M059J (cell line): Measurements from ENCODE around the gene SEL1L3. TPM values are rescaled to one million over a fixed set of nuclear protein-coding genes. Genes with fewer than 3 reads are reported as not detected.
"Not testable (repeated sequence)": the region's sequence is repeated elsewhere in the genome, so short reads cannot be mapped to it uniquely, and the experiment has no call there.

Experiments
- DNase-seq: peaks from one replicate; pipeline ENCODE4 v3.0.0-alpha.2; 2012; ENCODE audit warnings: low read depth
- total RNA-seq: library from RNA; depleted of rRNA; stranded (reverse); fragments of >200 nt; shearing (Covaris generic); gene quantifications from 2 replicates; pipeline ENCODE4 v1.2.3, GENCODE V29; 2014; rRNA removed

SEL1L3 gene
- total RNA-seq = 7.1 and 9.1 TPM in 2 replicates

- DNase-seq = no peak
These were observed at the start of gene SEL1L3 for GRCh38 chr4:25862411-25863346. Gene SEL1L3 (minus strand): TSS chr4:25862988. CDS start chr4:25862836, 152 bp downstream.

DNA sequence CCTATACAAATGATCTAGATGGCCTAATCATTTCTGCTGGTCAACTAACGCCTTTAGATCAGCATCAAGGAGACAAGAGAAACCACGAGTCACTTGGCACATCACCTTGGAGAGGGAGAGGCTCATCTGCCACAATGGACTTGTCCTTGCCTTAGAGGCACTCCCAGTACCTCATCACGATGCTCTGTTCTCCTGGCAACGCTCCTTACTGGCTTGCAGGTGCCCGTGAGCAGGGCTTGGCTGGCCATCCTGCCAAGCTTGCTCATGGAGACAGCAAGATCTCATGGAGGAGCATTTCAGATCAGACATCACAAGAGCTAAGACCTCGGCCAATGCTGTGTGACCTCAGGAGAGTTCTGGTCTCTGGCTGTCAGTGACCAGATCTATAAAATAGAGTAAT lies 48.6 kb upstream of the SEL1L3 start:
- no peak for DNase-seq

- DNase-seq = peak; percentile 94
These were observed 45.7 kb upstream of the SEL1L3 start for GRCh38 chr4:25908491-25908901.

DNA sequence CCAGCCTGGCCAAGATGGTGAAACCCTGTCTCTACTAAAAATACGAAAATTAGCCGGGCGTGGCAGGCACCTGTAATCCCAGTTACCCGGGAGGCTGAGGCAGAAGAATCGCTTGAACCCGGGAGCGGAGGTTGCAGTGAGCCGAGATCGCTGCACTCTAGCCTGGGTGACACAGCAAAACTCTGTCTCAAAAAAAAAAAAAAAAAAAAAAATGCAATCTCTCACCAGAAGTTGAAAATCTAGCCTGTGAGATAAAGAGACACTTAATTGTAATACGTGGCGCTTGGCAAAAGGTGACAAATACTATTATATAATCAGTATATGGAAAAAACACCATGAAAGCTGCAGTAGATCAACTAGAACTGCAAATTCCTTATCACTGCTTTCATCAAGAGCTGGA lies 43.3 kb upstream of the SEL1L3 start:
- not testable (repeated sequence) for DNase-seq

DNA sequence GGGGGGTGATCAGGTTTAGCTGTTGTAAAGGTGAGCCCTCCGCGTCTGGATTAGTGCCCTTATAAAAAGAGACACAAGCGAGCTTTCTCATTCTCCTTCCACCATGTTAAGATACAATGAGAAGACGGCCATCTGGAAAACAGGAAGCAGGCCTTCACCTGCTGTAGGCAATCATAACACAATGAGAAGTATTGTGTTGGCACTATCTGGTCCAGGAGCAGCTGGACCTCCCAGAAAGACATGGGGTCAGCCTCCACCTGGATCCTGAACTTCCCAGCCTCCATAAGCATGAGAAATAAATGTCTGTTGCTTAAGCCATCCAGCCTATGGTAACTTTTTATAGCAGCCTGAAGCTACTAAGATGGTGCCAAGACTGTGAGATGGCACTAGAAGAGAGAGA lies 42.6 kb upstream of the SEL1L3 start:
- DNase-seq = no peak

- DNase-seq = no peak
These were observed 41.9 kb upstream of the SEL1L3 start for GRCh38 chr4:25904748-25905082.

- DNase-seq = peak; percentile 19
These were observed 41.3 kb upstream of the SEL1L3 start for GRCh38 chr4:25903900-25904747.

GRCh38 chr4:25901030-25901430 lies 38.2 kb upstream of the SEL1L3 start:
- DNase-seq = peak; percentile 12

DNA sequence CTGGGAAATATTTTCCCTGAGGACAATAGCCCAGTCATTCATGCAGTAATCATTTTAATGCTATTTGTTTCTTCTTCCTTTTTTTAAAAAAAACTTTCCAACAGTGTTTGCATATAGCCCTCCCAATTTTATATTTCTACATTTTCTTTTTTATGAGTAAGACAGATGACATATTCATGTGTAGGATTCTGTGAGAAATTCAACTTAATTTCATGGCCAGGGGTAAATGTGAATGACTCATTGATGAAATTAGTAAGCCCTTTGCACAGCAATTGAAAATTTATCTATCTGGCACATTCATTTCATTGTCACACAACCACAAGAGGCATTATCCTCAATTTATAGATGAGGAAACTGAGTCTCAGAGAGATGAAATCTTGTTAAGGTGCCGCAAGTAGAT lies 37.5 kb upstream of the SEL1L3 start:
- DNase-seq = peak; percentile 42

DNA sequence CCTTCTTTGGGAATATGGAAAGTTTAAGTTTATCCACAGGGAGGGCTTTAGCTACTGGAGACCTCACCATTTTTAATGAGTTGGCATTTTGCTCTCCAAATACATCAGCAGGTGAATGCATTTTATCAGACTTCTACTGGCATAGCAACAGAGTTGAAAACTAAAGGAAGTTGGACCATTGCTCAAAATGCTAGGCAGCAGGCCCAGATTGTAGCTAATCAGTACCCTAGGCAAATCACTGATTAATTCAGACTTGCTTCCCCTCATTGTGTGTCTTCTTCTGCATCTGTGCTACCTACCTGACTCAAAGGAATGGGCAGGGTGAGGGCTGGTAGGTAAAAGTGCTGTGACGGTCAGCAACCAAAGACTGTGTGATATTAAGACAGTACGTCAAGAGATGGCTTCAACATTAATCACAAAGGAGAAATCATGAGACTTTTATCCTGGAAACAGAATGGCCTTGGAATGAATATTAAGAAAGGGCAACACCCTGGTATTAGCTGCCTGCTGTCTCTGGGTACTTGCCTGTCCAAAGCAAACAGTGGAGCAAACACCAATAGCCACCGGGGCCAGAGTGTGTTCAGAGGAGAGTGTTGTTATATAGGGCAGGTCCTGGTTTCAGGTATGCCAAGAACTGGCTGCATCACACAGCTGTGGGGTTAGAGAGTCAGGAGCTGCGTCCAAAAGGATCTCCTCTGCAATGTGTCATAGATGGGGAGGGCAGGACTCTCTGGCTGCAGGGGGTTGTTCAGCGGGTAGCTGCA lies 34.2 kb upstream of the SEL1L3 start:
- DNase-seq = no peak

DNA sequence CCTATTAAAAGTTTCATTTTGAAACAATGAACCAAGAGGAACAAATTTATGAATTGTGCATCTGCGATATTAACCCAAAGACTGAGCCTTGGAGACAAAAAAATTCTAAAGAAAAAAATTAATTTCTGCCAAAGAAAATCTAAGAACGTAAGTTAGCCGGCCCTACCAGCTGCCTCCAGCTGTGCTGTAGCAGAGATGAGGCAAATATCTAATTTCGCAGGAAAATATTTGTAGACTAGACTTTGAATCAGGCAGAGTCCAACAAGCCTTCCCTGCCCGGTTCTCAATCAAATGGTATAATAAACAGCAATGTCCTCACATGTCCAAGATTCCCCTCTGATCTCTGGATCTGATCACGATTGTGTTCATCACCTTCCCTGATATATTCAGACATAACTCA lies 30.0 kb upstream of the SEL1L3 start:
- no peak for DNase-seq

DNA sequence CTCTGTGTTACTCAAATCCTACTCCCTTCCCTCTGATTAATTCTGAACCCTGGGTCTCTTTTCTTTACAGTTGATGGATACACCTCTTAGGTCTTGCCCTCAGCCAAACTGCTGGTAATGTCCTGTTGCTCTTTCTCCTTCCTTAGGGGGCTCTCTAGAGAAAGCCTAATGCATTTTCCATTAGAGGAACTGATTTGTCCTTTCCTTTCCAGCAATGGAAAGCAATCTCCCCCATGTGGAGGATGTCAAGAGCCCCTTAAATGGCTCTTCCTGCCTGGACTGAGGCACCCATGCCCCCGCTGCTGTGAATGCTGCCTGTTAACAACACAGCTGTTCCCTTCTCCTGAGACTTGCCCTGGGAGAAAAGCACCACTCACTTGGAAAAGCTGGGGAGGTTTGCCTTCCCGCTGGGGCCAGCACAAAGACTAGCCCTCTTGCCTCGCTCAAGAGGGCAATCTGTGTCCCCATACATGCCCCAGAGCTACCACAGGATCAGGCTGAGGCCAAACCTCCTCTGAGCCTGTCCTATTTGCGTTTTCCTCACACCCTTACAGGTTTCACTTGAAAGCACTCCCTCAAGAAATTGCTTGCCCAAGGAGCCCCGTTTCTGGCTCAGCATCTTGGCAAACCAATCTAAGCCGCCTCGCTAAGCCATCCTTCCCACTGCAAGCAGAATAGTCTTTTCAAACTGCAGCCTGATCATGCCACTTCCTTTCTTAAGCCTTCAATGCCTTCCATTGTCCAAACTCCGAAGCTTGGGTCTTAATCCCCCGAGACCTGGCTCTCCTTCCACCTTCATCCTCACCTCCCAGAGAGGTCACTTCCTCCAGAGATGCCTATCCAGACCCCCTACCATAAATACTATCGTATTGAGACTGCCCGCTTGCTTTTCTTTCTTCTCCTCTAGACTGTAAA lies 28.0 kb upstream of the SEL1L3 start:
- DNase-seq = no peak

DNA sequence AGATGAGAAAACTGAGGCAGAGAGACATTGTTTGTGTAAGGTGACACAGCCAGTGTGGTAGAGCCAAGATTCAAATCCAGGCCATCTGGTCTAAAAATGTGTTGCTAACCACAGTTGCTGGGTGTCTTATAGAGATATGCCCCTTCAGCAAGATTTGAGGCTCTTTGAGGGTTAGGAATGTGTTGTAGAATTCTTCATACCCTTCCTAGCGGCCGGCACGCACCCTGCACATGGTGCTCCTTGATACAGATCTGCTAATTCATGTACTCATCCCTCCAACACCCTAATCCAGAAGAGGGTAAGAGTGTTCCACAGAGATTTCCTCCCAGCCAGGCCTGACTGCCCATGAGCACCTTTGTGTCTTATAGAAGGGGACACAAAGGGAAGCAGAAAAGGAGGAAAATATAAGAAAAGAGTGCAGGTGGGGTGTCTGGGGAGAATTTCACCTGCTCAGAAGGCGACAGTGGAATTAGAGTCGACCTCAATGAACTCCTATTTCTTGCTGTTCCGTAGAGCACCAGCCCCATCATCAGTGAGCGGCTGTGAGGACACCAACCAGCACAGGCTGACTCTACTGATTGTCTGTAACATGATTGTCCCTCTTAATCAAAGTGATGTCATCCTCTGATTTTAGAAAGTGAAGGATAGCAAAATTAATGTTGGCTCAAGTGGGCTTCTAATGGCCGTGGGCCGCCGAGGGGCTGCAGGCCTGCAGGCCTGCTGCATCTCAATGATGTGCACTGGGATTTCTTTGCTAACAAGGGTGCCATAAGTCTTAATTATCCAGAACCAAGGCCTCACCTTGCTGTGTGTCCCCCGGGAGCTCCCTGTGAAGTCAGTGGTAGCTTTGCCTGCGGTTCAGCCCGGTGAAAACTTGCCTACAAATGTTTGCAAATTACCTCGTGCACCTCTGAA lies 27.1 kb upstream of the SEL1L3 start:
- DNase-seq = no peak

GRCh38 chr4:25888781-25889180 lies 26.0 kb upstream of the SEL1L3 start:
- DNase-seq = no peak

DNA sequence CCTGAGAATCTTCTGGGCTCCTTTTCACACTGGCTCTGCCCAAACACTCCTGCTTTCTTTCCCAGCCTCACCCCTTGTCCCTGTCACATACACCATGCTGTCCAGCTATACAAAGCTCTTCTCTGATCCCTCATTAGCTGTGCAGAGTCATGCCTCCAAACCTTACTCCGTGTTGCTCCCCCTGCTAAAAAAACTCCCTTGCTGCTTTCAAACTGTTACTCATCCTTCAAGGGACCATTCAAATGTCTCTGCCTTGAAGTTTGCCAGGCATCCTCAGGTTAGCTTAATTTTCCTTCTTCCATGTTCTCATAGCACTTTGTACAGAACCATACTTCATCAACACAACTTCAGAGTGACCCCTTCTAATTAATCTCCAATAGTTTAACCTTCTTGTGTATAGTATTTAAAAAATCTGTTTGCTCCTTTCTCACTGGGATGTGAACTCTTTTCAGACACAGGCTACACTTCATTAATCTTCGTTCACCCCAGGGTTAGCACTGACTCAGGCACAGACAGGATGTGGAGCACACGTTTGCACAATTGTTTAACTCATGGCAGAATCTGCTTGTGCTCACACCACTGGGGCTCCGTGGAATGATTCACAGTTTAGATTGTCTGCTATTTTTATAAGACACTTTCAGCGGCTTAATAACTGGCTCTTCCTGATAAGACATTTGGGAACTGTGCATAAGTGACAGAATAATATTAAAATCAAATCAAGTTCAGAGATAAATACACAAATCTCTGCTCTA lies 21.4 kb upstream of the SEL1L3 start:
- DNase-seq = peak; percentile 44

- no peak for DNase-seq
These were observed 20.8 kb upstream of the SEL1L3 start for GRCh38 chr4:25883565-25883964.

GRCh38 chr4:25882226-25882625 lies 19.4 kb upstream of the SEL1L3 start:
- DNase-seq = no peak

DNA sequence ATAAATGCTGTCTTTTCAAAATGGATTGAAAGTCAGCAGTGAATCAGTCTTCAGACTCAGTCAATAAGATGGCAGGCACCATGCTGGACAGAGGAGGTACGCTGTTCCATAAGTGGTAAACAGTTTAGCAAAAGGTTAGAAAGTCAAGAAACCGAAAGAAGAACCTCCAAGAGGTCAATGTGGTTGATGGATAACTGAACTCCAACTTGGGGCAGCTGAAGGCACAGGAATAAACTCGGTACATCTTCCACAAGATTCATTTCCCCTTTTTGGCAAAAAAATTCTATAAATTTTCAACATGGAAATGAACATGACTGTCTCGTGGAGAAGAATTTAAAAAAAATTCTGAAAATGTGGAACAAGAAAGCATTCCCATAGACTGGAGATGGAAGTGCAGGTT lies 18.4 kb upstream of the SEL1L3 start:
- no peak for DNase-seq
